HL-60 (cell line): ENCODE measurements around the gene ZBTB24.

ENCODE experiments used
- DNase-seq, 2 experiments: peaks; one replicate each; pipeline ENCODE4 v3.0.0-alpha.2; 2010 to 2020; ENCODE audit warnings: low read depth in 1 of 2, low spot score in 1 of 2
- H3K27ac ChIP-seq: fragments of 250-450 bp; sonication (Bioruptor Pico); replicated peaks from 2 replicates; pipeline ENCODE4 v1.5.1; 2020; ENCODE audit warnings: mild to moderate bottlenecking, moderate library complexity
- H3K27me3 ChIP-seq: fragments of 250-450 bp; sonication (Bioruptor Pico); 2 replicates; pipeline ENCODE4 v1.5.1; 2021; ENCODE audit warnings: mild to moderate bottlenecking, moderate library complexity; ENCODE audit not compliant: insufficient read depth, poor library complexity, severe bottlenecking
- H3K4me3 ChIP-seq: replicated peaks from 2 replicates; pipeline ENCODE4 v1.5.1; 2011; ENCODE audit warnings: mild to moderate bottlenecking, control low read depth, low read length; ENCODE audit not compliant: insufficient read depth
- CTCF ChIP-seq: IDR thresholded peaks from one replicate; pipeline ENCODE4 v1.5.1; 2011; ENCODE audit warnings: low read length, control low read depth, inconsistent platforms; ENCODE audit not compliant: insufficient read depth
- GABPA ChIP-seq: IDR thresholded peaks from 2 replicates; pipeline ENCODE4 v1.6.1; 2012; ENCODE audit warnings: low read depth
- POLR2AphosphoS5 ChIP-seq: IDR thresholded peaks from 2 replicates; pipeline ENCODE4 v1.6.1; 2012; ENCODE audit warnings: low read depth
- SPI1 ChIP-seq: IDR thresholded peaks from 2 replicates; pipeline ENCODE4 v1.6.1; 2012; ENCODE audit warnings: low read depth, mild to moderate bottlenecking, borderline replicate concordance
- TF ChIP-seq, protein P1 (sequence below): IDR thresholded peaks from 2 replicates; pipeline ENCODE4 v1.6.1; 2012; ENCODE audit warnings: low read depth; ENCODE audit not compliant: insufficient replicate concordance

Gene ZBTB24

GRCh38 chr6:109469591-109470189 lies 13.3 kb downstream of the ZBTB24 start:
- TF ChIP-seq, protein P1, sequence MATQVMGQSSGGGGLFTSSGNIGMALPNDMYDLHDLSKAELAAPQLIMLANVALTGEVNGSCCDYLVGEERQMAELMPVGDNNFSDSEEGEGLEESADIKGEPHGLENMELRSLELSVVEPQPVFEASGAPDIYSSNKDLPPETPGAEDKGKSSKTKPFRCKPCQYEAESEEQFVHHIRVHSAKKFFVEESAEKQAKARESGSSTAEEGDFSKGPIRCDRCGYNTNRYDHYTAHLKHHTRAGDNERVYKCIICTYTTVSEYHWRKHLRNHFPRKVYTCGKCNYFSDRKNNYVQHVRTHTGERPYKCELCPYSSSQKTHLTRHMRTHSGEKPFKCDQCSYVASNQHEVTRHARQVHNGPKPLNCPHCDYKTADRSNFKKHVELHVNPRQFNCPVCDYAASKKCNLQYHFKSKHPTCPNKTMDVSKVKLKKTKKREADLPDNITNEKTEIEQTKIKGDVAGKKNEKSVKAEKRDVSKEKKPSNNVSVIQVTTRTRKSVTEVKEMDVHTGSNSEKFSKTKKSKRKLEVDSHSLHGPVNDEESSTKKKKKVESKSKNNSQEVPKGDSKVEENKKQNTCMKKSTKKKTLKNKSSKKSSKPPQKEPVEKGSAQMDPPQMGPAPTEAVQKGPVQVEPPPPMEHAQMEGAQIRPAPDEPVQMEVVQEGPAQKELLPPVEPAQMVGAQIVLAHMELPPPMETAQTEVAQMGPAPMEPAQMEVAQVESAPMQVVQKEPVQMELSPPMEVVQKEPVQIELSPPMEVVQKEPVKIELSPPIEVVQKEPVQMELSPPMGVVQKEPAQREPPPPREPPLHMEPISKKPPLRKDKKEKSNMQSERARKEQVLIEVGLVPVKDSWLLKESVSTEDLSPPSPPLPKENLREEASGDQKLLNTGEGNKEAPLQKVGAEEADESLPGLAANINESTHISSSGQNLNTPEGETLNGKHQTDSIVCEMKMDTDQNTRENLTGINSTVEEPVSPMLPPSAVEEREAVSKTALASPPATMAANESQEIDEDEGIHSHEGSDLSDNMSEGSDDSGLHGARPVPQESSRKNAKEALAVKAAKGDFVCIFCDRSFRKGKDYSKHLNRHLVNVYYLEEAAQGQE: no peak
- TF ChIP-seq GABPA: no peak
- TF ChIP-seq CTCF: no peak
- TF ChIP-seq SPI1: no peak
- TF ChIP-seq POLR2AphosphoS5: no peak
- H3K27ac ChIP-seq: no peak overlapping the region
- DNase-seq: no peak
- H3K27me3 ChIP-seq: no peaks in the 10 kb centered on the region
- no peak overlapping the region for H3K4me3 ChIP-seq

DNA sequence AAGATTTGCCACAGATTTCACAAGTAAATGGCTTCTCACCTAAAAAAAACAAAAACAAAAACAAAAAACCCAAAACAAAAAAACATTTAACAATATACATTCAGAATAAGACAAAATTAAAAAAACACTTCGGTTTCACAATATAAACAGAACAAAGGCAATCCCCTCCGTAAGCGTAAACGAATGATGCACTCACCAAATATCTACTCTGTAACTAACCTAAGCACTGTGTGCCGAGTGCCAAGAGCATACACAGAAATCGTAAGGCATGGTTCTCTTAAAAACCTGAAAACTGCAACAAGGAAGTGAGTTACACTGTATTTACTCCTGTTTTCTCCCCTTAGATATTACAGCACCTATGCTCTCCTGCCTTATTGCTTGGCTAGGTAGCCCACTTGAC lies 15.3 kb downstream of the ZBTB24 start:
- TF ChIP-seq POLR2AphosphoS5: no peak
- no peak for TF ChIP-seq GABPA
- TF ChIP-seq, protein P1: no peak
- TF ChIP-seq CTCF: no peak
- no peak for TF ChIP-seq SPI1
- no peak overlapping the region for H3K4me3 ChIP-seq
- H3K27ac ChIP-seq: no peak overlapping the region
- no peaks in the 10 kb centered on the region for H3K27me3 ChIP-seq
- DNase-seq: no peak

- Histone ChIP-seq H3K27me3 (no peaks in the 10 kb centered on the region), H3K4me3 (no peak overlapping the region), H3K27ac (no peak overlapping the region)
- DNase-seq: no peak
- TF ChIP-seq SPI1 (no peak), GABPA (no peak), POLR2AphosphoS5 (no peak), CTCF (no peak)
- TF ChIP-seq, protein P1: no peak
Observed at GRCh38 chr6:109466212-109466923, 16.7 kb downstream of the ZBTB24 start.
